ENCODE results near the gene CDH13.

Gene CDH13

DNA sequence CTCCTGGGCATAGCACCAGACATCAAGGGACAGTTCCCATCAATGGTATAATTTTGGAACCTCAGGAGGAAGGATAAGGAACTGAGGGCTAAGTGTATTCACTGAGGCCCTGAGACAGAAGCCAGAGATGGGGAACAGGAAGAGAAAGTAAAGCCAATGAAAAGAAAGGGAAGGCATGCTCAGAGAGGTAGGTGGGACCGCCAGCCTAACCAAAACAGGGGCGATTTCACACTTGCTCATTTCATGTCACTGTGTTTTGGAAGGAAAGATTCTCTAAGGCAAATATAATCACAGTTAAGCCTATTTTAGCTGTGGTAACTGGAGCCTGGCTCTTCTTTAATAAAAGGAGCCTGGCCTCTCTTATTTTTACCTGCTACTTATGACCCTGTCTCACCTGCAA, 411.1 kb downstream of the CDH13 start:
- TF ChIP-seq, protein P1, sequence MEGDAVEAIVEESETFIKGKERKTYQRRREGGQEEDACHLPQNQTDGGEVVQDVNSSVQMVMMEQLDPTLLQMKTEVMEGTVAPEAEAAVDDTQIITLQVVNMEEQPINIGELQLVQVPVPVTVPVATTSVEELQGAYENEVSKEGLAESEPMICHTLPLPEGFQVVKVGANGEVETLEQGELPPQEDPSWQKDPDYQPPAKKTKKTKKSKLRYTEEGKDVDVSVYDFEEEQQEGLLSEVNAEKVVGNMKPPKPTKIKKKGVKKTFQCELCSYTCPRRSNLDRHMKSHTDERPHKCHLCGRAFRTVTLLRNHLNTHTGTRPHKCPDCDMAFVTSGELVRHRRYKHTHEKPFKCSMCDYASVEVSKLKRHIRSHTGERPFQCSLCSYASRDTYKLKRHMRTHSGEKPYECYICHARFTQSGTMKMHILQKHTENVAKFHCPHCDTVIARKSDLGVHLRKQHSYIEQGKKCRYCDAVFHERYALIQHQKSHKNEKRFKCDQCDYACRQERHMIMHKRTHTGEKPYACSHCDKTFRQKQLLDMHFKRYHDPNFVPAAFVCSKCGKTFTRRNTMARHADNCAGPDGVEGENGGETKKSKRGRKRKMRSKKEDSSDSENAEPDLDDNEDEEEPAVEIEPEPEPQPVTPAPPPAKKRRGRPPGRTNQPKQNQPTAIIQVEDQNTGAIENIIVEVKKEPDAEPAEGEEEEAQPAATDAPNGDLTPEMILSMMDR (IDR thresholded peaks at IDR 0.05; ENCODE audit: control insufficient read depth, extremely low read depth, insufficient read depth), result no peak
- no peak overlapping the region for H3K4me3 ChIP-seq (ENCODE audit: low read depth, low read length)
- no peak for DNase-seq (ENCODE audit: low read depth)

DNA sequence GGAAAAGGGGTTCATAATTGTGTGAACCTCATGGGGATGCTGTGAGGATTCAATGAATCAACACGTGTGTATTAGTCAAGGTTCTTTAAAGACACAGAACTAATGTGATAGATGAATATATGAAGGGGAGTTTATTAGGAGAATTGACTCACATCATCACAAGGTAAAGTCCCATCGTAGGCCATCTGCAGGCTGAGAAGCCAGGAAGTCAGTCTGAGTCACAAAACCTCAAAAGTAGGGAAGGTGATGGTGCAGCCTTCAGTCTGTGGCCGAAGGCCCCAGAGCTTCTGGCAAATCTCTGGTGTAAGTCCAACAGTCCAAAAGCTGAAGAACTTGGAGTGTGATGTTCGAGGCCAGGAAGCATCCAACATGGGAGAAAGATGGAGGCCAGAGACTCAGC, 413.4 kb downstream of the CDH13 start:
- H3K4me3 ChIP-seq (ENCODE audit: low read depth, low read length), result no peak overlapping the region
- no peak for DNase-seq (ENCODE audit: low read depth)
- TF ChIP-seq, protein P1 (IDR thresholded peaks at IDR 0.05; ENCODE audit: control insufficient read depth, extremely low read depth, insufficient read depth), result no peak

DNA sequence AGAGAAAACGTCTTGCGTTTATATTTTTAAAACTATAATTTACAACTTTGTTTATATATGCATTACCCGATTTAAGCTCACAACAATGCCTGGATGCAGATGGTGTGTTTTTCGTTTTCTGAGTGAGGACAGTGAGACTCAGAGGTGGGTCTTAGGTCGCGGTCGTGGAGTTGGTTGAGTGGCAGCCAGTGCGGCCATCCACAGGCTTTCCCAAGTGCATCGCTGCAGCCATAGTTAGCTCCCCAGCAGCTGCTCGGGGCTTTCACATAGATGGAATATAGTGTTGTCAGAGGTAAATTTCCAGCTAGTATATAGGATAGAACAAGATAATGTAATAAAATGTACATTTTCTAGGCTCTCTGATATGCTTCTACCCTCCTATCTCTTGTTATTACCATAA, 417.8 kb downstream of the CDH13 start:
- no peak for DNase-seq (ENCODE audit: low read depth)
- TF ChIP-seq, protein P1 (IDR thresholded peaks at IDR 0.05; ENCODE audit: control insufficient read depth, extremely low read depth, insufficient read depth), result no peak
- H3K4me3 ChIP-seq (ENCODE audit: low read depth, low read length), result no peak overlapping the region

DNA sequence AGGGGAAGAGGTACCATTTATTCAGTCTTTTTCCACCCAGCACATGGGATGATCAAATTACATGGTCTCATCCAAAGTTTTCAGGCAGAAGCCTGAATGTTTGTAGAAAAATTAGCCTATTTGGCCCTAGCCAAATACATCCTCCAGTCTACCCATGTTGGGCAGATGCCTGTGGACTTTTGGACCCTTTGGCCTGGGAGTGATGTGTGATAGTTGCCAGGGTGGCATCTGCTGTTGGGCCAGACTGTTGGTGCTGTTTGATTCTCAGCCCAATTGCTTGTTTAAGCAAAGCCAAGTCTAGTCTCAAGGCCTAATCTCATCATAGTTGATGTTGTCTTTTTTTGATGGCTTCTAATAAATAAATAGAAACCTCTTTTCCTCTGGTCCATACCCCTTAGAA, 419.0 kb downstream of the CDH13 start:
- no peak for DNase-seq (ENCODE audit: low read depth)
- TF ChIP-seq, protein P1 (IDR thresholded peaks at IDR 0.05; ENCODE audit: control insufficient read depth, extremely low read depth, insufficient read depth), result no peak
- no peak overlapping the region for H3K4me3 ChIP-seq (ENCODE audit: low read depth, low read length)

DNA sequence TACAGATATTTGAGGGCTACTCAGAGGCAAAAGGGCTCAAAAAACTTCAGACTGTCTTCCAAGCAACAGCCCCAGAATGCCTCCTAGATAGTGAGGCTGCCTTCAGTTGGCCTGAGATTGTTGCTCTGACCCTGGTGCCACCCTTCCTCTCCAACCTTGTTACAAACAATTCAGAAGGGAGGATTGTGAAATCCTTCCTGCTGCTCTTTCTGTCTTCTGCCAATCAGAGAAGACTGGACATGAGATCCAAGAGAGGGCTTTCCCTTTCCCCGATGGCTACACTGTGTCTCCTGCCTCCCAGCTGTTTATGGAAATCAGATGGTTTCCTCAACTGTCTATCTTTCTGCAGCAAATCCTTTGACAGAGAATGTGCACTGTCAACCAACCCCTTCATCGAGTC, 419.9 kb downstream of the CDH13 start:
- no peak overlapping the region for H3K4me3 ChIP-seq (ENCODE audit: low read depth, low read length)
- TF ChIP-seq, protein P1 (IDR thresholded peaks at IDR 0.05; ENCODE audit: control insufficient read depth, extremely low read depth, insufficient read depth), result no peak
- DNase-seq (ENCODE audit: low read depth), result no peak

DNA sequence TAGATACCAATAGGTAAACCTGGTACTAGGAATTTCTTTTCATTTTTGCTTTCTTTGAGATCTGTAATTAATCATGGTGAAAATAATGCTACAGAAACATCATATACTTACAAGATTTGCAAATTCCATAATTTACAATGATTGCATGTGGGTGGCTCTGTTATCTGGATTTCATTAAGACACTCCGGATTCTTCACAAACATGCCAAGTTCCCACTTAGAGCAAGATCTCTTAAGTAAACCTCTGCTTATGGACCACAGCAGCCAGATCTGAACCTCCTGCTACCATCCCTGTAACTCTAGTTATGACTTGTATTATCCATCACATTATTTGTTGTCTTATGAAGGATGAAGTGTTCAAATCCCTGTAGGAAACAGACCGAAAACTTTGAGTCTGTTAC, 424.7 kb downstream of the CDH13 start:
- no peak overlapping the region for H3K4me3 ChIP-seq (ENCODE audit: low read depth, low read length)
- TF ChIP-seq, protein P1 (IDR thresholded peaks at IDR 0.05; ENCODE audit: control insufficient read depth, extremely low read depth, insufficient read depth), result no peak

DNA sequence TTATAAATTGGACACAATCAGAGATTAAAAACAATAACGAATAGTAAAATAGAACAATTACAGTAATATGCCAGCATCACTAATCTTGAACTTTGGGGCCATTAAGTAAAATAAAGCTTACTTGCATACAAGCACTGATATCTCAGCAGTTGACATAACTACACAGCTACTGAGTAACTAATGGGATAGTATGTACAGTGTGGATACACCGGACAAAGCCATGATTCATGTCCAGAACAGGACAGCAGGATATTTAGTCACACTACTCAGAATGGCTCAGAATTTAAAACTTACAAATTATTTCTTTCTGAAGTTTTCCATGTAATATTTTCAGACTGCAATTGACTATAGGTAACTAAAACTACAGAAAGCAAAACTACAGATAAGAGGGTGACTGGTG, 427.5 kb downstream of the CDH13 start:
- H3K4me3 ChIP-seq (ENCODE audit: low read depth, low read length), result no peak overlapping the region
- no peak for DNase-seq (ENCODE audit: low read depth)
- TF ChIP-seq, protein P1 (IDR thresholded peaks at IDR 0.05; ENCODE audit: control insufficient read depth, extremely low read depth, insufficient read depth), result no peak

More for the DNA sequence above, 424.7 kb downstream of the CDH13 start:
- no peak for DNase-seq (ENCODE audit: low read depth)

All from LNCaP clone FGC (cell line).